IPS DF 19.7 (cell line): ENCODE data around the gene SRRM4.
"Not testable (repeated sequence)": the region's sequence is repeated elsewhere in the genome, so short reads cannot be mapped to it uniquely, and the experiment has no call there.

Experiments
- DNase-seq: peaks from one replicate; pipeline ENCODE4 v3.0.0-alpha.2; 2013; ENCODE audit warnings: low read depth, low spot score

SRRM4 gene

GRCh38 chr12:119008691-119009221 lies 27.4 kb downstream of the SRRM4 start:
- DNase-seq, result no peak

- DNase-seq, result no peak
Measured at GRCh38 chr12:119011231-119011630, 29.9 kb downstream of the SRRM4 start.

GRCh38 chr12:119012179-119012578 lies 30.8 kb downstream of the SRRM4 start:
- no peak for DNase-seq

- DNase-seq, result no peak
Measured at GRCh38 chr12:119013023-119013422, 31.7 kb downstream of the SRRM4 start.

- no peak for DNase-seq
Measured at GRCh38 chr12:119014368-119014767, 33.0 kb downstream of the SRRM4 start.

DNA sequence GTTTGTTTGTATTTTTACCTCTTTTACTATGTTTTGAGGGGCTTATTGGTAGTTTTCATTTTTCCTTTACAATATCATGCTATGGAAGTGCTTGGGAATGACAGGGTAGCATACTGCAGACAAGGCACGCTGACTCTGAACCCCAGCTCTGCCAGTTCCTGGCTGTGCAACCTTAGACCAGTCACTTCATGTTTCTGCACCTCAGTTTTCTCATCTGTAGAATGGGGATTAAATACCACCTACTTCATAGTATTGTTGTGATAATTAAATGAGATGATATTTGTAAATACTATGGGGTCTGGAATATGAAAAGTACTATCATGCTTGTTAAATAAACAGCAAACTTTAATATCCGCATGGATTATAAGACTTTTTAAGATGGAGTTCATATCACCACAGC lies 35.4 kb downstream of the SRRM4 start:
- no peak for DNase-seq

DNA sequence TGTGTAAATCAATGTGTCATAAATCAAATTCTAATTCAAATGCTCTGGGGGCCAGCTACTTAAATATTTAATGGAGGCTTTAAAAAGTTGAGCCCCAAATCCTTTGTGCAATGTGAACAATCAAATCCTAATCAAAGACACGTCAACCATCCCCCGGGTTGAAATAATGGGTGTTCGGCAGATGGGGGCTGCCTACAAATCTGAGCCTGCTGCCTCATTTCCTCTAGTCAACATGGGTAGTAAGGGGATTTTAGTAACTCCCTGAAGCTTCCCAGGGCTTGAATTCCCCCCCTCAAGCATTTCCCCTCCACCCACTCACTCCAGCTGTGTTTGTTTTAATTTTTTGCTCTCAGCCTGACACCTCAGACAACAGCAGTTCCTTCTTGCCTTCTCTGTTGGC lies 37.8 kb downstream of the SRRM4 start:
- no peak for DNase-seq

- peak; percentile 64 for DNase-seq
Measured at GRCh38 chr12:119020406-119021360, 39.3 kb downstream of the SRRM4 start.

GRCh38 chr12:119024356-119024755 lies 43.0 kb downstream of the SRRM4 start:
- DNase-seq, result no peak

DNA sequence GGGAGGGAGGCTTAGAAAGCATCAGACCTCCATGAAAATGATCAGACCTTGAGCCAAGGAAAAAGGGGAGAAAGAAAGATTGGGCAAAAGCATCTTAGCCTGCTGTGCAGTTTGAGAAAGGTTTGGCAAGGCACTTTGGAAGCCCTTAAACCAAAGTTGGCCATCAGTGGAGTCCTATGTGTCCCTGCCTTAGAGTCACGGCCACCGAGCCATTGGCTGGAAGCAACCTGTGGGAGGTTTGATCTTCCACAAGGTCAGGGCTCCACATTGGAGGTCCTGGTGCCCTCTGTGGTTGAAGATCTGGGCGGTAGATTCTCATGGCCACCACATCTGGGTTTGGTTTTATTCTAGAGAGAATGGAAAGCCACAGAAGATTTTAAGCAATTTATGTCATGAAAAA lies 44.4 kb downstream of the SRRM4 start:
- no peak for DNase-seq

DNA sequence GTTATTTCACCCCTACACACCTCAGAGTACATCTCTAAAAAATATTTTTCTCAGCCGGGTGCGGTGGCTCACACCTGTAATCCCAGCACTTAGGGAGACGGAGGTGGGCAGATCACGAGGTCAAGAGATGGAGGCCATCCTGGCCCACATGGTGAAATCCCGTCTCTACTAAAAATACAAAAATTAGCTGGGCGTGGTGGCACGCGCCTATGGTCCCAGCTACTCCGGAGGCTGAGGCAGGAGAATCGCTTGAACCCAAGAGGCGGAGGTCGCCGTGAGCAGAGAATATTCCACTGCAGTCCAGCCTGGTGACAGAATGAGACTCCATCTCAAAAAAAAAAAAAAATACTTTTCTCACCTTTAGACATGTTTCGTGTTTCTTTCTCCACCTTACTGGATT lies 52.0 kb downstream of the SRRM4 start:
- DNase-seq, result not testable (repeated sequence)

- DNase-seq, result no peak
Measured at GRCh38 chr12:119036878-119037825, 55.8 kb downstream of the SRRM4 start.

DNA sequence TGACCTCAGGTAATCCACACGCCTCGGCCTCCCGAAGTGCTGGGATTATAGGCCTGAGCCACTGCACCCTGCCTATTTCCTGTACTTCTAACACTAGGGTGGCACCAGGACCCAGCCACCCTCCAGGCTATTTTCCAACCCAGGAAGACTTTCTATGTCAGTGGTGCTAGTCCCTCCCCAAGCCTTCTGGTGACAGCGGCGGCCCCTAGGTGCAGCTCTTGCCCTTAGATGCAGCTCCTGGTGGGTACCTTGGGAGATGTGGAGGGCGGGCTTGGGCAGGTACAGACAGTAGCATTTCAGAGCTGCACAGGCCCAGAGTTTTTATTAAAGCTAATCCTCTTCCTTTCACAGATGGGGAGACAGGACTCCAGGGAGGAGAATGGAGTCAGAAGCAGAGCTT lies 62.8 kb downstream of the SRRM4 start:
- no peak for DNase-seq

GRCh38 chr12:119047641-119048040 lies 66.3 kb downstream of the SRRM4 start:
- DNase-seq, result no peak

DNA sequence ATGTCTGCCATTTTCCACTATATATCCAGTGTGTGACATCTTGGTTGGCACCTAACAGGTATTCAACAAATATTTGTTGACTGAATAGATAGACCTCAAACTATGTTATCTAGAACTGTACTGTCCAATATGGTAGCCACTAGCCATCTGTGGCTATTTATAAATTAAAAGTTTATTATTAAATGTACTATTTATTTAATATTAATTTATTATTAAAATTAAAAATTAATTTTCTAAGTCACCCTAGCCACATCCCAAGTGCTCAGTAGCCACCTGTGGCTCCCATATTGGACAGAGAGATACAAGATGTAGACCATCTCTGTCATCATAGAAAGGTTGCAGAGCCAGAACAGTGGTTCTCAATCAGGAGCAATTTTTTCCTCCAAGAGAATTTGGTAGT lies 69.3 kb downstream of the SRRM4 start:
- DNase-seq, result no peak

DNA sequence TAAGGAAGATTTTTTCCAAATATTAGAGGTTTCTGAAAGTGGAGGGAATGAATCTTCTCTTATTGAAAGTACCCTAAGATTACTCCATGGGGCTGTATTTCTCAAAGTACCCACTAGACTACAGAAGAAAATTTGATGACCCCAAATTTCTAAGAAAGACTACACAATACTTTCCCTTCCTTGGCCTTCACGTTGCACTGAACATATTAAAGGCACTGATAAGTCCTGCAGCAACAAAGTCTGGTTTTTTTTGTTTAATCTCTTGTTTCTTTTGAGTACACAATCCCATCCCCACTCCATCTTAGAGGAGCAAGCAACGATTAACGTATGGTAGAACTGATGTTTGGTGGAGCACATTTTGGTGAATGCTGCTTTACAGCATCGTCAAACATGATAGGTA lies 70.1 kb downstream of the SRRM4 start:
- DNase-seq, result no peak

- DNase-seq, result no peak
Measured at GRCh38 chr12:119052001-119052400, 70.7 kb downstream of the SRRM4 start.

- DNase-seq, result no peak
Measured at GRCh38 chr12:119055977-119056376, 74.6 kb downstream of the SRRM4 start.

DNA sequence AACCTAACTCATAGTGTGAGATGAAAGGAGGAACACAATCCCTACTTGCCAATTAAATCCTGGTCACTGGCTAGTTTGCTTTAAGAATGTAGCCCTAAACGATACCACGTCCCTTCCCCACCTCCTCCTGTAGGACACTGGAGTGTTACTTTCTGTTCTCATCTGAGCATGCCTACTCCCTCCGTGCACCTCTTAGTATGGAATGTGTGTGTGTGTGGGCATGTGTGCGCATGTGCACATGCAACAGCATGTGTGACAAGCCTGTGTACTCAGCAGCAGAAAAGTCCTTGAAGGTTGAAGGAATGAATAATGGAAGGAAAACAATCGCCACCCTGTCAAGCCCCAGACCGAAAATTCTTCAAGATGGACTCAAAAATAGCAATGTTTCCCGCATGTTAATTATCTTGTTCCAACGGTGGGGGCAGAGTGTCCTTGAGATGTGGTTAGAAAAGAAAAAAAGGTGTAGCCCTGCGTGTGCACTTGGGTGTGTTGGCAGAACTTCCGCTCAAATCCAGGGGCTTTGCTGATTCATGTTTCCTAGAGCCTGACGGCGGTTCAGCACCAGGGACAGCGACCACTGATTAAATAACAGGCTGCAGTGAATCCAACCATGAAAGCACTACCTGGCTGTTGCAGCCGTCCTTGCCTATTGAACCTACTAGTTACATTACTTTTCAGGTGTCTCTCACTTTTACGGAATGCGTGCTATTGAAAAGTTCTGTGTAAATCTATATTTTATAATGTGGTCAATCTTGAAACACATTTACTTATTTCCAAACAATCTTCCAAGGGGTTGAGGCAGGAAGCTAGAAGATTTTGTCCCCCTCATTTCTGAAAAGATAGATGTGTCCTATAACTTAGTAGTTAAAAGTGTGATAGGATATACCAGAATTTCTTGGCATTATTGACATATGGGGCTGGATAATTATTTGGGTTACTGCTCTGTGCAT lies 79.8 kb downstream of the SRRM4 start:
- no peak for DNase-seq

GRCh38 chr12:119068129-119068856 lies 87.0 kb downstream of the SRRM4 start:
- DNase-seq, result no peak
